GM12892 (cell line): ENCODE data around the gene SHH.

ENCODE experiments used
- POLR2AphosphoS5 ChIP-seq: IDR thresholded peaks from 2 replicates; pipeline ENCODE4 v1.6.1; 2011; ENCODE audit warnings: low read depth, low read length, control low read depth
- TAF1 ChIP-seq: IDR thresholded peaks from 2 replicates; pipeline ENCODE4 v1.6.1; 2011; ENCODE audit warnings: low read depth, mild to moderate bottlenecking, control low read depth, low read length, borderline replicate concordance

GRCh38 chr7:155831807-155832524 lies 19.7 kb upstream of the SHH start:
- TF ChIP-seq TAF1 (no peak), POLR2AphosphoS5 (no peak)
